ENCODE measurements around the gene MSI2.

GRCh38 chr17:57459286-57459915 lies 203.1 kb downstream of the MSI2 start:
- TF ChIP-seq CTCF (IDR thresholded peaks at IDR 0.05): no peak
- TF ChIP-seq POLR2A (IDR thresholded peaks at IDR 0.05): no peak

Measured in adrenal gland (tissue), 5 donors.